Fibroblast of villous mesenchyme (primary cell): ENCODE measurements around the gene GNPDA1. TPM values are rescaled to one million over a fixed set of nuclear protein-coding genes. Genes with fewer than 3 reads are reported as not detected.

Source experiments
- DNase-seq: peaks from one replicate; pipeline ENCODE4 v3.0.0-alpha.2; 2010; ENCODE audit warnings: low read depth
- H3K4me3 ChIP-seq: 2 replicates; pipeline ENCODE4 v1.5.1; 2011; ENCODE audit warnings: low read depth, mild to moderate bottlenecking, low read length
- CTCF ChIP-seq: IDR thresholded peaks from 2 replicates; pipeline ENCODE4 v1.5.1; 2012; ENCODE audit warnings: low read depth, mild to moderate bottlenecking, low read length; ENCODE audit not compliant: insufficient read depth
- total RNA-seq: library from RNA; depleted of rRNA; stranded (reverse); fragments of >200 nt; gene quantifications from 2 replicates; pipeline ENCODE4 v1.2.3, GENCODE V29; 2012

The GNPDA1 gene
- total RNA-seq, 1 donor: 59.6 TPM

DNA sequence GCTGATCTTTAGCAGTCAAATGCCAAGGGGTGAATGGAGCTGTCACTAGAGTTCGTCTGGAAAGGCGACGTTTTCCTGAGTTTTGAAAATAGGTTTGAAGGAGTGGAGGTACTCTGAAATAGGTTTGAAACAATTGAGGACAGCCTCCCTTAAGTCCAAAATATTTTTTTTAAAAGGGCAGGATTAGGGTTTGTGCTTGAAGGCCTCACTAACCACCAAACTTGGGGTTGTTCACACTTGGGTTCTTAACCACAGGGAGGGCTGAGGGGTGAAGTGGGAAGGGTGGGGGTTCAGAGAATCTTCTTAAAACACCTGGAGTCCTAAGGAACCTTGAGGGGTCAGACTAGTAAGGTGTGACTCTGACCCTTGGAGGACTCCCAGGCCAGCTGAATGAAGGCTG is 51.4 kb downstream of the GNPDA1 start:
- no peak for DNase-seq
- no peak for TF ChIP-seq CTCF
- H3K4me3 ChIP-seq: no peak overlapping the region

DNA sequence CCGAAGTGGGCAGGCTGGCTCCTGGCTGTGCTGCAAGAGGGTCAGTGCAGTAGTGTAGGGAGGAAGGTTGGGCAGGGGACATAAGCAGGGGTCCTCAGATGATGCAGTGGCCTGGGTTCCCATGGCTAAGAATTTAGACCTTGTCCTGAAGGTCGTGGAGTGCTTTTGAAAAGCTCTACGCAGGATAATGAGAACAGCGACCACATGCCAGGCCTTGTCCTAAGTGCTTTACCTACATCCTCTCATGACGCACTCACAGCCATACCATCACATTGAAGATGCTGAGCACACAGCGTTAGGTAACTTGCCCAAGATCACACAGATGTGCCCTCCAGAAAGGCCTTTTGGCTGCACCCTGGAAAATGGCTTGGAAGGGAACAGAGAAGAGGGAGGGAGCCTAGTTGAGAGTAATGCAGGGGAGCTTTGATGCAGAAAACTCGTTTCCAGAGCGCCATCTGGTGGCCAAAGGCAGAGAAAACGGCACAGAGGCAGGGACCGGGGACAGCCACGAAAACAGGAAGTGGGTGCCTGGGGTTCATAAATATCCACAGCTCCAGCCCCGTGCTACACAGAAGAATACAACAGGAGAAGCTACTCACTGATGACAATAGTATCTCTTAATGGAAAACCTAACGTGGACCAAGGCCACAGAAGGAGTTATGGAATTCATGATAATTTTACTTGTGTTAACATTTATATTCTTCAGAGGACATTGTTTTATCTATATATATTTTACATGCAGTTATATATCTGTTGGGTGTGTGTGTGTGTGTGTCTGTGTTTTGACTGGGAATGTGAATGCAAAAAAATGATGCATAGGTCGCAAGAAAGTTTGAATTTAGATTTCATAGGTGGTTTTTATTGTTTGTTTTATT is 52.1 kb downstream of the GNPDA1 start:
- peak; percentile 83 for DNase-seq
- H3K4me3 ChIP-seq: no peak overlapping the region
- peak; percentile 86 for TF ChIP-seq CTCF

- no peak for DNase-seq
- TF ChIP-seq CTCF: peak; percentile 39
These were observed 52.8 kb downstream of the GNPDA1 start for GRCh38 chr5:141960018-141960417.

GRCh38 chr5:141958546-141959172 is 54.2 kb downstream of the GNPDA1 start:
- peak; percentile 28 for DNase-seq
- H3K4me3 ChIP-seq: no peak overlapping the region
- TF ChIP-seq CTCF: no peak

More at GRCh38 chr5:141960018-141960417, 52.8 kb downstream of the GNPDA1 start:
- no peak overlapping the region for H3K4me3 ChIP-seq

DNA sequence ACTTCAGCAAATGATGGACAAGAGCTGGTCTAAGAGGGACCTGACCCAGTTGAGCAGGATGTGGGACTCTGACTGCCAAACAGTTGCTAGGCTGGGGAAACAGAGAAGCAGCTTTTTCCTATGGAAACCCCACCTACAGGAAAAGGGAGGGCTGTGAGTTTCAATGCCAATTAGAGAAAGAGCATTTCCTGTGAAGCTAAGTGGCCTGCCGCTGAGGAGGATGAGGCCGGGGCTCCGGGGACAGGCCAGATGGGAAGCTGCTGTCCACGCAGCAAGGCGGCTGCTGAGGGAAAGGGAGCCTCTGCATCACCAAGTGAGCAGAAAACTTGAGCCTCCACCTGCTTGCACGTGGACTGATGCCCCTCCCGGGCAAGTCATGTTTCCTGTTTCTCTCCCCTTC is 54.7 kb downstream of the GNPDA1 start, which contains the start of gene PCDH12:
Gene PCDH12 (minus strand): TSS at position 90 of the 400 bp plus-strand sequence. CDS start 351 bp downstream, outside the sequence.
- TF ChIP-seq CTCF: no peak
- DNase-seq: no peak
- no peak within 1 kb of the TSS for H3K4me3 ChIP-seq

DNA sequence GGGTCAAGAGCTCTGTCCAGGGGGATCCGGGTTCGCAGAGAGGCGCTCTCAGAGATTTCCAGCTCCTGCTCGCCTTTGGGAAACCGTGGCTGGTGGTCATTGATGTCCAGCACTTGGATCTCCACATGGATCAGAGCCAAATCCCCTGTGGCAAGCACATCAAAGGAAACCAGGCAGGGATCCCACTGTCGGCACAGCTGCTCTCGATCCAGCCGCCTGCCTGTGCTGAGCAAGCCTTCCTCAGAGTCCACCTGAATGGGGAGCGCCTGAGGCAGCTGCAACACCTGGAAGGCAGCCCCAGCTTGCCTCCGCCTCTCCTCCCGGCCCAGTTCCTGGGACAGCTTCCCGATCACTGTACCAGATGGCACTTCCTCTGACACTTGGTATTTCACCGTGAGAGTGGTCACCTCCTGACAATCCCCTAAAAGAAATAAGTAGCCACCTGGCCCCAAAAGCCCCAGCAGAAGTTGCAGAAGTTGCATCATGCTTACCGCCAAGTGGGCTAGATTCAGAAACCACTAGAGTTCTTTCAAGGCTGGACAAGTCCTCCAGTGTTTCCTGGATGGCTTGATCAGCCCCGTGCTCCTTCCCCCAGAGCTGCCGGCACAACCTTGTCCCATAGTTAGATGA is 55.3 kb downstream of the GNPDA1 start:
- no peak for DNase-seq
- TF ChIP-seq CTCF: no peak
- no peak overlapping the region for H3K4me3 ChIP-seq
